Activated CD8-positive, alpha-beta memory T cell treated with anti-CD3 and anti-CD28 coated beads, Interleukin-2, amount 50 U/mL, for 1 hour (primary cell): ENCODE measurements around the gene SERP1.

Experiments
- DNase-seq: peaks from one replicate; pipeline ENCODE4 v3.0.0-alpha.2; 2020; ENCODE audit errors: extremely low read depth

The SERP1 gene

GRCh38 chr3:150546226-150547044, at the start of gene SERP1, which contains the start of gene EIF2A:
Gene SERP1 (minus strand): TSS chr3:150546496. CDS start chr3:150546135, 361 bp downstream.
Gene EIF2A (plus strand): TSS chr3:150546787. CDS start chr3:150546803, 16 bp downstream.
- peak; percentile 96 for DNase-seq

GRCh38 chr3:150594150-150594549, 47.9 kb upstream of the SERP1 start:
- no peak for DNase-seq

- no peak for DNase-seq
Observed at GRCh38 chr3:150589759-150590158, 43.5 kb upstream of the SERP1 start.

GRCh38 chr3:150588027-150588830, 41.9 kb upstream of the SERP1 start:
- DNase-seq = no peak

GRCh38 chr3:150583028-150583427, 36.7 kb upstream of the SERP1 start:
- no peak for DNase-seq

GRCh38 chr3:150582620-150583019, 36.3 kb upstream of the SERP1 start:
- DNase-seq = no peak

- no peak for DNase-seq
Observed at GRCh38 chr3:150581174-150581573, 34.9 kb upstream of the SERP1 start.

- no peak for DNase-seq
Observed at GRCh38 chr3:150577855-150578254, 31.6 kb upstream of the SERP1 start.

- DNase-seq = no peak
Observed at GRCh38 chr3:150567328-150567727, 21.0 kb upstream of the SERP1 start.

- no peak for DNase-seq
Observed at GRCh38 chr3:150564243-150564642, 17.9 kb upstream of the SERP1 start.

GRCh38 chr3:150557725-150558124, 11.4 kb upstream of the SERP1 start:
- DNase-seq = no peak

GRCh38 chr3:150556792-150557191, 10.5 kb upstream of the SERP1 start:
- no peak for DNase-seq

GRCh38 chr3:150555859-150556436, 9.7 kb upstream of the SERP1 start:
- DNase-seq = no peak

- DNase-seq = no peak
Observed at GRCh38 chr3:150547045-150547741, 897 bp upstream of the SERP1 start.

- peak; percentile 11 for DNase-seq
Observed at GRCh38 chr3:150545419-150546225, 674 bp downstream of the SERP1 start.

- DNase-seq = no peak
Observed at GRCh38 chr3:150544726-150545125, 1.6 kb downstream of the SERP1 start.

- DNase-seq = no peak
Observed at GRCh38 chr3:150544041-150544440, 2.3 kb downstream of the SERP1 start.

GRCh38 chr3:150543531-150543930, 2.8 kb downstream of the SERP1 start:
- no peak for DNase-seq

- DNase-seq = no peak
Observed at GRCh38 chr3:150543128-150543527, 3.2 kb downstream of the SERP1 start.

- DNase-seq = no peak
Observed at GRCh38 chr3:150540991-150541390, 5.3 kb downstream of the SERP1 start.

- DNase-seq = no peak
Observed at GRCh38 chr3:150540297-150540696, 6.0 kb downstream of the SERP1 start.
